GM21447 (cell line): Measurements from ENCODE around the gene TMED6.

Experiments used
- ATAC-seq: cut with Tn5 transposase; IDR thresholded peaks from one replicate; pipeline ENCODE4 v1.9.1; 2021; ENCODE audit not compliant: unreplicated experiment

TMED6 gene

GRCh38 chr16:69324585-69325253, 26.9 kb downstream of the TMED6 start:
- ATAC-seq: no peak

DNA sequence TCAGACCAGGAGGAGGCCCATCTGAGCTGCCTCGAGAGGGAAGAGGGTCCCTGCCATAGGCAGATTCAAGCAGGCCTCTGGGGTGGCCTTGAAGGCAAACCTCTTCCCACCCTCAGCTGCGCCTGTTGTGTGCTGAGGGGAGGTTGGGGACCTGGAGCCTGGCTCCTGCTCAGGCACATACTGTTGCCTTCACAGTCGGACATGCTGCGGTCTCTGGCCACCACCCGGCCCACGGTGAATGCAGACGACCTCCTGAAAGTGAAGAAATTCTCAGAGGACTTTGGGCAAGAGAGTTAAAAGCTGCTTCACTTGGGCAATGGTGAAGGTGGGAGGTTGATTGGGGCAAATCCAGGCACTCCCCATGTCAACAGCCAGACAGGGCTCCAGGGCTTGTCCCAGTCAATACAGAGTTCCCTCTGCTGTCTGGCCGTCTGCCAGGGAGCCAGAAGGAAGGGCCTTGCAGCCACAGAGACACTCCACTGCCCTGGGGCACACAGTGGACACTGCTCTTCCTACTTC, 27.5 kb downstream of the TMED6 start:
- no peak for ATAC-seq

DNA sequence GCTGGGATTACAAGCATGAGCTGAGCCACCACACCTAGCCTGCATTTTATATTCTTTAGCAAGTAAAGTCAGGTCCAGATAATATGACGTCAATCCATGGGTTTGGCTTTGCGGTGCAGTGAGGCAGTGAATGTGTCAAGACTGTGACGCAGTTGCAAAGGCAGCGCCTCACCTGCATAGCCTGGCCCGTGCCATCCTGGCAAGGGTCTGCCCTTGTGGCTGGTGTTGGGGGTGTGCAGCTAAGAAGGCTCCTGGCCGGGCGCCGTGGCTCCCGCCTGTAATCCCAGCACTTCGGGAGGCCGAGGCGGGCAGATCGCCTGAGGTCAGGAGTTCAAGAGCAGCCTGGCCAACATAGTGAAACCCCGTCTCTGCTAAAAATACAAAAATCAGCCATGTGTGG, 28.2 kb downstream of the TMED6 start:
- no peak for ATAC-seq

DNA sequence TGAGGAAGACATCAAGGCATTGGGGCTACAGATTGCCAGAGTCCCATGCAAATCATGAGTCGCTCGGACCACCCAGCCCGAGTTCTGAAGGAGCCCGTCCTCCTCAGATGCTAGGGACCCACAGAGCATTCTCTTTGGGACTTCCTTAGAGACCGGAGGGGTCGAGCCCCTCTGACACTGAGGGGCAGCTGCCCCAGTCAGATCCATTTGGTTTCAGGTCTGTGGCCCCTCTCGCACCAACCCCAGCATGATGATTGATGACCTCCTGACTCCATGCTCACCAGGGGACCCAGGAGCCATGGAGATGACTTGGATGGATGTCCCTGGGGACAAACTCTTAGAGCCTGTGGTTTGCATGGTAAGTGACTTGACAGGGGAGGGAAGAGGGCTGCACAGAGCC, 29.2 kb downstream of the TMED6 start:
- no peak for ATAC-seq

DNA sequence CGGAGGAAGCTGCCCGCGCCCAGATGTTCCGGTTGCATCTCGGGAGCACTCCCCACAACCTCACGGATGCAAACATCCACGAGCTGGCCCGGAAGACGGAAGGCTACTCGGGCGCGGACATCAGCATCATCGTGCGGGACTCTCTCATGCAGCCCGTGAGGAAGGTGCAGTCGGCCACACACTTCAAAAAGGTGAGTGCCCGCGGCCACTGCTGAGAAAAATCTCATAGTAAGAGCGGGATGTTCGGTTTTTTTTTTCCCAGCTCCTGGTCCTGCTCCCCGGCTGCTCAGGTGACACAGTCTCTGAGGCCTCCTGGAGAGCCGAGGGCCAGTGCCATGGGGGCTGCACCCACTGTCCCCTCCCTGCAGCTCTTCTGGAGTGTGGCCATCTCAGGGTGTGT, 30.5 kb downstream of the TMED6 start:
- no peak for ATAC-seq

GRCh38 chr16:69320740-69321073, 30.9 kb downstream of the TMED6 start:
- no peak for ATAC-seq

- no peak for ATAC-seq
These were observed 31.5 kb downstream of the TMED6 start for GRCh38 chr16:69319826-69320739.

DNA sequence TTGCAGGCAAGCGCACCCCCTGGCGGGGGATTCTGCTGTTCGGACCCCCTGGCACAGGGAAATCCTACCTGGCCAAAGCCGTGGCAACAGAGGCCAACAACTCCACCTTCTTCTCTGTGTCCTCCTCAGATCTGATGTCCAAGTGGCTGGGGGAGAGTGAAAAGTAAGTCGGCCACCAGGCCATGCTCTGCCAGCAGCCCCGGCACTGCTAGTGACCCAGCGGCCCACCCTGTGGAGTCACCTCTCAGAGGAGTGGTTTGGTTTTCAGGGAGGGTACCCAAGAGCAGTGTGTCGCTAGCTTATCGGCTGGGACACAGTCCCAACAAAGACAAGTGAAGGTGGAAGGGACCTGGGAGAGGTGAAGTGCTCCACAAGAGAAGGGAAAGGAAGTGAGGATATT, 32.2 kb downstream of the TMED6 start:
- no peak for ATAC-seq

DNA sequence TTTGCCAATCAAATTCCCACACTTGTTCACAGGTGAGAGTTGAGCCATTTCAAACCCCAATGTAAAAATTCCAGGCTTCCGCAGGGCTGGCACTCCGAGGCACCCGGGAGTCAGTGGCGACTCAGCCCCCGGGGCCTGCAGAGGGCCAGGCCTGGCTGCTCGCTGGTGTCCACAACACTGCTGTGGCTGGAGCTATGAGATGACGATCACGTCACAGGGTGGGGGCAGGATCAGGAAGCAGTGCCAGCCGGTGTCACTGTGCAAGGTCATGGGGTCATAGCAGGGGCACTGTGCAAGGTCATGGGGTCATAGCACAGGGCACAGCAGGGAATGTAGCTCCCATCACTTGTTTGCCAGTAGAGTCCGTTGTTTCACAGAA, 32.7 kb downstream of the TMED6 start:
- ATAC-seq: no peak

- ATAC-seq: no peak
These were observed 33.2 kb downstream of the TMED6 start for GRCh38 chr16:69318177-69318910.

DNA sequence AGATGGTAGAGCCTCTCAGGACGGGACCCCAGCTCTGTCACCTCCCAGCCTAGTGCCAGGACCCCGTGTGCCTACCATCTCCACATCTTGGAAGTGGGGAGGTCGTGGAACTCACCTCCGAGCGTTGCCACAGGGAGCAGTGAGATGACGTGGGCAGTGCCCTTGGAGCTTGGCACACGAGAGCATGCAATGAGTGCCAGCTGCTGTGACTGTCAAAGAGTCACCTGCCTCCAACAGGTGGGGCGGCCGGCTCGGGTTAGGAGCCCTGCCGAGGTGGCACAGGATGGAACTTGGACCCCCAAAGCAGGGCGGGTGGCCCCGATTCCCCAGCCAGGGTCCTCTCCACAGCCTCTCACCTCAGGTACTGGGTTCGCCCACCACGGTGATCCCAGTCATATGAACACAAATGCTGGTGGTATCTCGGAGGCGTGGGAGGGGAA, 35.0 kb downstream of the TMED6 start:
- no peak for ATAC-seq

DNA sequence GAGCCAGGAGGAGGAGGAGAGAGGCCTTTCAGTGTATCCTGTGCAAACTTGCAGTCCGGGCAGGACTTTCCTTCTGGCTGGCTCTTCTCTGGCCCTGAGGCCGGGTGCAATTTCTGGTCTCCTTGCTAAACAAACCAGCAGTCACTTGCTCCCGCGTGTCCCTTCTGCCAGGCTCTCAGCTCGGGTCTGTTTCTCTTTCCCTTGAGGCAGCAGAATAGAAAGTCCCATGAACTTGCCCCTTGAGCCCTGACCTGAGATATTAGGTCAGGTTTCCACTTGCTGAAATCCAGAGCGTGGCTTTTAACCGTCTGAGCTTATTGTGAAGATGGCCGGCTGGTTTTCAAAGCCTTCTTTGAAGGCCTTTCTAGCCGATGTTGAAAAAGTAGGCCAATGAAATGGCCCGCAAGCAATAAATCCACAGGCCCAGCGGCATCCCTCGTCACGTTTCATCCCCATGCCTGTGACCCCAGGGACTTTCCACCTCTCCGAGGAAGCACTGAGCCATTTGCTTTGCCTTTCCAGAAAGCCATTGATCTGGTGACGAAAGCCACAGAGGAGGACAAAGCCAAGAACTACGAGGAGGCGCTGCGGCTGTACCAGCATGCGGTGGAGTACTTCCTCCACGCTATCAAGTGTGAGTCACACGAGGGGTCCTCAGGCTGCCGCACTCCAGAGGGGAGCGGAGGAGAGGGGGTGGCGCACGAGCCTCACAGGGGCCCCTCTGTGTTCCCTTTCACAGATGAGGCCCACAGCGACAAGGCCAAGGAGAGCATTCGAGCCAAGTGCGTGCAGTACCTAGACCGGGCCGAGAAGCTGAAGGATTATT, 35.9 kb downstream of the TMED6 start:
- ATAC-seq: no peak

- ATAC-seq: no peak
These were observed 37.1 kb downstream of the TMED6 start for GRCh38 chr16:69314534-69314933.

GRCh38 chr16:69313469-69313868, 38.1 kb downstream of the TMED6 start:
- ATAC-seq: no peak

GRCh38 chr16:69311533-69312387, 39.8 kb downstream of the TMED6 start:
- ATAC-seq: peak; percentile 38

- ATAC-seq: peak; percentile 89
These were observed 40.7 kb downstream of the TMED6 start, which contains the start of gene VPS4A for GRCh38 chr16:69310653-69311532. Gene VPS4A (plus strand): TSS chr16:69311350. CDS start chr16:69311512, 162 bp downstream.

DNA sequence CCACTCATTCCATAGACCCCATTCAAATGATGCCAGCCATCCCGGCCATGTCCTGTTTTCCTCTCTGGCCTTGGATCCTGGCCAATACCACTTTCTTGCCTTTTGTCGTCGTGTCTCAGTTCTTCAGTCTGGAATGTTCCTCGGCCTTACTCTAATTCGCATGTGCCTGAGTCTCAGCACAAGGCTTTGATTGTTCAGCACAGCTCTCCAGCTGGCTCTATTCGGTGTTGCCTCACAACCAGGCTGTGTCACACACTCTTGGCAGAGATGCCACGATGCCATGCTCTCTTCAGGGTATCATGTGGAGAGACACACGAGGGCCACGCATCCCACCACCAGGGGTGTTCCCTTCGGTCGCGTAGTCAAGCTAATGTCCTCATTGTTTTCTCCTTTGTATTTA, 42.3 kb downstream of the TMED6 start:
- ATAC-seq: no peak

DNA sequence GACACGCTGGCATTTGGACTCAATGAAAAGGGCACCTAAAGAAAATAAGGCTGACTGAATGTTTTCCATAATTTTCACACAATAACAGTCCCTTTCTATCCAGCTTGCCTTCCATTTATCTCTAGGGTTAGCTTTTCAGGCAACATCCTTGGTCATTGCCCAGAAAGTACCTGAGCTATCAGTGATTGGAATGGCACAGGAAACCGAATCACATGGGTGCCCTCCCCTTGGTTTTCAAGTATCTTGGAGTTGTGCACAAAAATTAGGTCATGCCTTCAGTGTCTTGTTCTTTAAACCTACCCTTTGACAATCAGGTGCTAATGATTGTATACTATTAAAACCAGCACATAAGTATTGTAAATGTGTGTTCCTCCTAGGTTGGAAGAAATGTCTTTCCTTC, 43.7 kb downstream of the TMED6 start:
- ATAC-seq: no peak

DNA sequence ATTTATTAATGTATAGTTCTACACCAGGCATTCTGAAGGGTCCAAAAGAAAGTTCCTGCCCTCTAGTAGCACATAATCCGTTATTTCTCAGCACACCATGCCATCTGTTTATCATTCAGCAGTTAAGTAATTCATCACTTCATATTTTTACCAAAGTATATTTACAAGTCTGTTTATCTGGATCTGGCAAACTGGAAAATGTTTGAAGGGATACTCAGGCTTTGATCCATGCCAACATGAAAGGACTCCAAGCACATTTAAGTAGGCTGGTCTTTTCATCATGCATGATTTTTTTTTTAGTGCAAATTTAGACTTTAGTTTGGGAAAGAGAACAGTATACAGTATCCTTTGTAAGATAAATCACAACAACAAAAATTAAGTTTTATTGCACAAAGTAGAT, 44.5 kb downstream of the TMED6 start:
- ATAC-seq: no peak
